K562 (cell line): Measurements from ENCODE around the gene MYLK4. TPM values are rescaled to one million over a fixed set of nuclear protein-coding genes. Genes with fewer than 3 reads are reported as not detected.

Experiments
- ATAC-seq: fragments of 200-7000 bp; cut with Tn5 transposase; 3 replicates; pipeline ENCODE4 v1.9.1; 2020; ENCODE audit warnings: moderate library complexity
- BruUV-seq: library from RNA; stranded (reverse); fragments of 400-500 nt; replicated peaks from 2 replicates; lab custom pipeline; 2021; lab: Mats Ljungman, UMichigan
- CTCF ChIA-PET: fragments of 300-600 bp; formaldehyde crosslinking; extraction: SDS; loops from one replicate; lab custom pipeline; 2021; ENCODE audit warnings: low intra/inter-chr PET ratio; lab: Yijun Ruan, JAX
- POLR2A ChIA-PET: fragments of 300-600, 350-650 bp; sonication (Branson Sonifier 250); formaldehyde crosslinking; extraction: SDS; loops from one replicate; lab custom pipeline; 2021; ENCODE audit warnings: antibody characterized with exemption, inconsistent platforms; lab: Yijun Ruan, JAX
- DNase-seq, 4 experiments: peaks; one replicate each; pipeline versions ENCODE4 v3.0.0 to v3.0.0-alpha.2; 2011 to 2018; ENCODE audit warnings: low spot score in 3 of 4, mixed read lengths in 3 of 4; ENCODE audit errors: extremely low read depth in 1 of 4
- FAIRE-seq: peaks from 2 replicates; lab custom pipeline; 2011; peaks lifted over from hg19 to GRCh38; lab: Jason Lieb, UNC
- H2AFZ ChIP-seq: 2 replicates; pipeline ENCODE4 v1.6.0; 2011; ENCODE audit warnings: low read depth, low read length, control low read depth, inconsistent platforms
- H3K27ac ChIP-seq: fragments of 200-600 bp; 3 replicates; pipeline ENCODE4 v1.8.0; 2011; ENCODE audit warnings: low read depth, mild to moderate bottlenecking, control low read depth, inconsistent platforms, low read length, moderate library complexity, mixed read lengths; ENCODE audit errors: extremely low read depth
- H3K27me3 ChIP-seq, 2 experiments: fragments of 300-600 bp in 1 of 2; 2 replicates in 1 of 2; 3 replicates in 1 of 2; pipeline versions ENCODE4 v1.6.0 to v1.8.0; 2011; ENCODE audit warnings: inconsistent platforms in 2 of 2, low read length in 2 of 2, mild to moderate bottlenecking in 1 of 2, mixed read lengths in 1 of 2, moderate library complexity in 1 of 2; ENCODE audit not compliant: control insufficient read depth in 2 of 2, insufficient read depth in 2 of 2
- H3K36me3 ChIP-seq: fragments of 300-600 bp; 3 replicates; pipeline ENCODE4 v1.8.0; 2011; ENCODE audit warnings: mild to moderate bottlenecking, low read length, inconsistent platforms; ENCODE audit not compliant: control insufficient read depth, insufficient read depth
- H3K4me1 ChIP-seq, 2 experiments: fragments of 200-600 bp in 1 of 2; replicated peaks in 1 of 2; 2 replicates in 1 of 2; 3 replicates in 1 of 2; pipeline versions ENCODE4 v1.5.1 to v1.8.0; 2011; ENCODE audit warnings: inconsistent platforms in 2 of 2, low read length in 2 of 2, mild to moderate bottlenecking in 1 of 2, mixed read lengths in 1 of 2, moderate library complexity in 1 of 2; ENCODE audit not compliant: control insufficient read depth in 2 of 2, insufficient read depth in 2 of 2
- H3K4me2 ChIP-seq: 2 replicates; pipeline ENCODE4 v1.6.1; 2011; ENCODE audit warnings: low read length, control low read depth, inconsistent platforms, mixed read lengths; ENCODE audit not compliant: insufficient read depth
- H3K4me3 ChIP-seq: fragments of 200-600 bp; sonication (generic), shearing (Covaris generic); 2 replicates; pipeline ENCODE4 v1.5.1; 2016; ENCODE audit warnings: control low read depth, inconsistent platforms
- H3K79me2 ChIP-seq: fragments of 200-600 bp; 3 replicates; pipeline ENCODE4 v1.8.0; 2011; ENCODE audit warnings: low read length, inconsistent platforms; ENCODE audit not compliant: control insufficient read depth, insufficient read depth
- H3K9ac ChIP-seq, 2 experiments: 2 replicates each; pipeline versions ENCODE4 v1.6.0 to v1.6.1; 2011; ENCODE audit warnings: low read depth in 2 of 2, low read length in 2 of 2, control low read depth in 1 of 2, inconsistent platforms in 1 of 2, mild to moderate bottlenecking in 1 of 2, mixed read lengths in 1 of 2; ENCODE audit not compliant: insufficient read depth in 1 of 2
- H3K9me1 ChIP-seq: one replicate; pipeline ENCODE4 v1.6.0; 2011; ENCODE audit warnings: inconsistent platforms, mild to moderate bottlenecking, low read length, moderate library complexity; ENCODE audit not compliant: control insufficient read depth, insufficient read depth
- H3K9me3 ChIP-seq: replicated peaks from 2 replicates; pipeline ENCODE4 v1.5.1; 2011; ENCODE audit warnings: low read depth, low read length, inconsistent platforms; ENCODE audit not compliant: control insufficient read depth, insufficient read depth
- H4K20me1 ChIP-seq: replicated peaks from 2 replicates; pipeline ENCODE4 v1.6.1; 2011; ENCODE audit warnings: low read length, inconsistent platforms, mixed read lengths; ENCODE audit not compliant: control insufficient read depth, insufficient read depth
- ADNP ChIP-seq: fragments of 200-800 bp; sonication (Bioruptor generic); IDR thresholded peaks from 2 replicates; pipeline ENCODE4 v1.6.1; 2016; ENCODE audit warnings: missing genetic modification characterization, missing compliant biosample characterization
- BDP1 ChIP-seq: IDR thresholded peaks from 3 replicates; pipeline ENCODE4 v1.6.1; 2011; ENCODE audit not compliant: insufficient read length, insufficient read depth
- DLX4 ChIP-seq: fragments of 250-450 bp; sonication (Bioruptor Pico); IDR thresholded peaks from 2 replicates; pipeline ENCODE4 v1.6.1; 2021; ENCODE audit warnings: mild to moderate bottlenecking
- FOXA1 ChIP-seq: fragments of 450-650 bp; IDR thresholded peaks from 2 replicates; pipeline ENCODE4 v1.6.1; 2016; ENCODE audit warnings: mild to moderate bottlenecking, borderline replicate concordance
- GTF2B ChIP-seq: IDR thresholded peaks from 2 replicates; pipeline ENCODE4 v1.6.1; 2011; ENCODE audit not compliant: insufficient read length; ENCODE audit errors: extremely low read depth
- NFIC ChIP-seq: fragments of 450-650 bp; IDR thresholded peaks from 2 replicates; pipeline ENCODE4 v1.6.1; 2017; ENCODE audit warnings: mild to moderate bottlenecking, inconsistent platforms
- THRB ChIP-seq: fragments of 450-650 bp; formaldehyde crosslinking; conservative IDR thresholded peaks from 2 replicates; pipeline ENCODE4 v1.4.0; 2022; ENCODE audit warnings: mild to moderate bottlenecking, missing genetic modification characterization
- YY1 ChIP-seq, 3 experiments: IDR thresholded peaks; 2 replicates each; pipeline ENCODE4 v1.6.1; 2011; ENCODE audit warnings: low read length in 2 of 3, mild to moderate bottlenecking in 2 of 3, moderate library complexity in 2 of 3, borderline replicate concordance in 1 of 3, control low read depth in 1 of 3, low read depth in 1 of 3; ENCODE audit not compliant: insufficient read depth in 3 of 3, insufficient replicate concordance in 2 of 3, control insufficient read depth in 1 of 3, insufficient read length in 1 of 3; ENCODE audit errors: extremely low read depth in 1 of 3
- ZC3H4 ChIP-seq: sonication (generic); formaldehyde crosslinking; IDR thresholded peaks from 2 replicates; pipeline ENCODE4 v1.9.0; 2021; ENCODE audit warnings: missing genetic modification reagents, borderline replicate concordance
- ZNF146 ChIP-seq: IDR thresholded peaks from one replicate; pipeline ENCODE4 v1.6.1; 2018; ENCODE audit warnings: missing compliant biosample characterization; ENCODE audit not compliant: unreplicated experiment
- ZNF431 ChIP-seq: sonication (generic); formaldehyde crosslinking; IDR thresholded peaks from 2 replicates; pipeline ENCODE4 v1.8.0; 2022; ENCODE audit warnings: mild to moderate bottlenecking, missing genetic modification reagents
- ZNF584 ChIP-seq: fragments of 200-800 bp; sonication (Bioruptor generic); IDR thresholded peaks from 2 replicates; pipeline ENCODE4 v1.6.1; 2016; ENCODE audit warnings: low read depth, mild to moderate bottlenecking, missing genetic modification characterization, missing compliant biosample characterization
- whole genome bisulfite sequencing: fragments of 100-300 bp; shearing (Covaris generic); methylation state at CpG from one replicate; pipeline ENCODE4 v1.1.6; 2016; ENCODE audit warnings: low coverage, mixed read lengths; ENCODE audit not compliant: insufficient coverage; ENCODE audit errors: missing lambda C conversion rate; 5-methylcytosine and 5-hydroxymethylcytosine counted together
- in situ Hi-C: fragments of 300-500 bp; cut with MboI; formaldehyde crosslinking; loops from 4 replicates; pipeline ENCODE4 v1.15.0; 2018; ENCODE audit warnings: inconsistent platforms, mixed read lengths
- intact Hi-C: fragments of 100-400 bp; cut with micrococcal nuclease; formaldehyde crosslinking; loops from 2 replicates; pipeline ENCODE4 v1.14.2; 2022
- polyA plus RNA-seq, 8 experiments: library from polyadenylated mRNA; depleted of rRNA in 4 of 8; stranded (reverse) in 5 of 8; unstranded in 3 of 8; fragments of >200 nt; fragmentation: Nextera tagmentation in 2 of 8; fragmentation: Illumina TruSeq in 1 of 8; extraction: Ambion mirVana in 2 of 8; extraction: Trizol in 1 of 8; gene quantifications; 2 replicates each; pipeline versions ENCODE4 v1.2.1 to v1.2.3, GENCODE V29; 2011 to 2014; ENCODE audit warnings: inconsistent platforms in 1 of 8, missing spikeins in 1 of 8
- total RNA-seq, 7 experiments: library from RNA; depleted of rRNA in 6 of 7; stranded (reverse); fragments of >200 nt in 6 of 7; fragmentation: Illumina TruSeq in 2 of 7; extraction: Trizol in 2 of 7; gene quantifications; 2 replicates each; pipeline versions ENCODE4 v1.2.1 to v1.2.3, GENCODE V29; 2011 to 2021; ENCODE audit warnings: low replicate concordance in 1 of 7

Gene MYLK4
- total and polyA plus RNA-seq, 9 of the 15 experiments (the other 6 are each of a cell fraction or from before 2014, with no cell fraction given), result 0.01 to 0.15 (median 0.06) TPM

- ChIA-PET CTCF (no interaction called here), POLR2A (interaction anchor here (0.6 to 2.1 kb wide), 4 partner anchors 9 to 365 kb away, joined by 3 to 8 read pairs (median 4); no protein-coding TSS in a partner anchor)
- Histone ChIP-seq H3K36me3 (no peaks in the 10 kb centered on the region), H4K20me1 (no peaks in the 10 kb centered on the region), H3K9me3 (no peaks in the 10 kb centered on the region), H3K27me3 (no peaks in the 10 kb centered on the region), H3K4me3 (no peak overlapping the region), H3K4me1 (peaks cover 12 to 32% of the 10 kb centered on the region in 2 experiments), H3K9ac (no peak overlapping the region), H3K79me2 (no peaks in the 10 kb centered on the region), H3K9me1 (no peaks in the 10 kb centered on the region), H3K4me2 (no peak overlapping the region), H2AFZ (peak overlapping the region; percentile 92)
- DNase-seq, result no peak
- intact Hi-C loops, result no loop called here
- in situ Hi-C loops, result no loop called here
- no TSS peak for BruUV-seq
- ATAC-seq, result no peak
- WGBS, result 49% methylated on average over 8 of the region's 8 CpGs
- no peak for TF ChIP-seq FOXA1
- peak; percentile 10 for TF ChIP-seq BDP1
- no peak for TF ChIP-seq ZNF431 (CRISPR knock-in tag)
- peak; percentile 25; the same call in 1 of the 2 replicates for TF ChIP-seq NFIC
- TF ChIP-seq, all 486 proteins: peak for 2
- FAIRE-seq, result no peak
- no peak overlapping the region for H3K27ac ChIP-seq
Measured at GRCh38 chr6:2748183-2748582, 2.5 kb downstream of the MYLK4 start.

GRCh38 chr6:2746557-2747061 lies 4.1 kb downstream of the MYLK4 start:
- intact Hi-C loops (no loop called here), in situ Hi-C loops (no loop called here)
- whole genome bisulfite sequencing, result 34% methylated on average over 7 of the region's 7 CpGs
- Histone ChIP-seq H3K4me3 (no peak overlapping the region), H3K79me2 (no peaks in the 10 kb centered on the region), H3K4me1 (peaks cover 5 to 20% of the 10 kb centered on the region in 2 experiments; a peak in 4 of 5 replicates), H3K9me1 (no peaks in the 10 kb centered on the region), H2AFZ (peak overlapping the region; percentile 77), H3K9ac (0 out of 4 replicates have a peak overlapping the region, but pooled peaks of 1 of the 2 experiments have one; percentile 67), H3K27ac (no peak overlapping the region), H3K9me3 (no peaks in the 10 kb centered on the region), H3K27me3 (no peaks in the 10 kb centered on the region), H3K36me3 (no peaks in the 10 kb centered on the region), H3K4me2 (no peak overlapping the region), H4K20me1 (no peaks in the 10 kb centered on the region)
- BruUV-seq, result no TSS peak
- no peak for ATAC-seq
- POLR2A ChIA-PET, result interaction anchor here (0.7 to 2.7 kb wide), 4 partner anchors 9 to 462 kb away, joined by 3 to 8 read pairs (median 4); partner anchors contain the start of gene RIPK1
- DNase-seq, result no peak
- no peak for FAIRE-seq
- CTCF ChIA-PET, result no interaction called here
- TF ChIP-seq ZNF584 (CRISPR knock-in tag), result no peak
- TF ChIP-seq ZNF146, result no peak
- no peak for TF ChIP-seq ADNP
- no peak for TF ChIP-seq THRB (CRISPR knock-in tag)
- no peak for TF ChIP-seq ZC3H4
- no peak for TF ChIP-seq YY1 (IDR thresholded peaks at IDR 0.05; ENCODE audit: borderline replicate concordance in 1 of 3, control insufficient read depth in 1 of 3, extremely low read depth in 1 of 3, insufficient read depth in 3 of 3, insufficient read length in 1 of 3, insufficient replicate concordance in 2 of 3, low read depth in 1 of 3, low read length in 2 of 3)
- TF ChIP-seq DLX4 (CRISPR knock-in tag), result no peak
- no peak for TF ChIP-seq GTF2B
